GM21619 (cell line): ENCODE results near the gene C3orf20.
"Not testable (repeated sequence)": the region's sequence is repeated elsewhere in the genome, so short reads cannot be mapped to it uniquely, and the experiment has no call there.

Source experiments
- ATAC-seq: cut with Tn5 transposase; IDR thresholded peaks from one replicate; pipeline ENCODE4 v1.9.1; 2021; ENCODE audit not compliant: unreplicated experiment

C3orf20 gene

DNA sequence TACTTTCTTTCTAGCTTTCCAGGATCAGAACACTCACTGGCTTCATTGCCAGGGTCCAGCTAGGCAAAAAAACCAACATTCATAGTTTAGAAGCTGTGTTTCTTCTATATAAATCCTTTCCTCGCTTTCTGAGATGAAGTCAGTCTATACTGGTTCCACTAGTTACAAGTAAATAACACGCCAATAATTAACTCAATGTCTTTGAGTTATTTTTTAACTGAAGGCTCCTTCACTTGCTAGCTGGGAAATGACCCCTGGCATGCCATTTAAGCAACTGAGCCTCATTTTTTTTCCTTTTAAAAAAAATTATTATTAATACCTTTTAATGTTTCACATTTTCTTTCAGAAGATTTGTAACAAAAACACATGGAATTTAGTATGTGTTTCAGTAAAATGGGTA lies 25.5 kb upstream of the C3orf20 start:
- no peak for ATAC-seq

DNA sequence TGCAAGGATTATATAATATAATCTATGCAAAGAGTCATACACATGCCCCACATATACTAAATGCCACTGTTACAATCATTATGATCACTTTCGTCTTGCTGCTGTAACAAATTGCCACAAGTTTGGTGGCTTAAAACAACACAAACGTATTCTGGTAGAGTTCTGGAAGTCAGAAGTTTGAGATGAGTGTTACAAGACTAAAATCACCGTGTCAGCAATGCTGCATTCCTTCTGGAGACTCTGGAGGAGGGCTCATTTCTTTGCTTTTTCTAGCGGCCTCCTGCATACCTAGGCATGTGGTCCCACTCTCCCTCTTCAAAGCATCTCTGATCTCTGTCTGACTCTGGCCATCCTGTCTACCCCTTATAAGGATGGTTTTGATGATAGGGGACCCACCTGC lies 24.7 kb upstream of the C3orf20 start:
- no peak for ATAC-seq

DNA sequence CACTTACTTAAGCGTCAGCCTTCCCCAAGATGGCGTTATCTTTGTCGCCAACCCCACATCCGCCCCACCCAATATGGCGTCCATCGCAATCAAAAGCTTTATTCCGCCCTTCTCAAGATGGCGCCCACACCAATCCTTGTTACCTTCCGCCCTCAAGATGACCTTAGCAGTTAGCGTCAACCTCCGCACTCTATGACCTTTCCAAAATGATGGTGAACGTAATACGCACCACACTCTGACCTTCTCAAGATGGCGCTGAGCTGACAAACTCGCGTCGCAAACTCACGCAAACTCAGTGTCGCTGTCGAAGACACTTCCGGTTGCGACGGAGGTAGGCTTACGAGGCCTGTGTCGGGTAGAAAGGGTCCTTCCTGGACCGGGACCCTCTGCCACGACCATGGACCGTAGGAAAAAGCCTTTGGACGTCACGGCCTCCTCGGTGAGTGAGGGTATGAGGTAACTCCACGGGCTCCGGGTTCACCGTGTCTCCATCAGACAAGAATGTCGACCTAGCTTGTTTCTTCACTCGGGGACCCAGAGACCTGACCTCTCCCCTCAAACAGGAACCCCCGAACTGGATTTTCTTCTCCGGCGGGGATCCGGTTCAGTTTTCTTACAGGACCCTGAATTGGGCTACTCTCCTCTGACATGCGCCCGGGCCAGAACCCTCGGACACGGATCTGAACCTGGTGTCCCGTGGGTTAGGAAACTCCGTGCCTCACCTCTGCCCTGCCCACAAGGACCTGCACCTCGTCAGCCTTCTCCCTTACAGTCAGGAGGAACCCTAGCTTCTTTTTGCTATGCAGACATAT lies 23.3 kb upstream of the C3orf20 start, which contains the start of gene CCDC174:
Gene CCDC174 (plus strand): TSS at position 323 of the 812 bp plus-strand sequence. CDS start 75 bp downstream, at position 398.
- ATAC-seq = peak; percentile 98

DNA sequence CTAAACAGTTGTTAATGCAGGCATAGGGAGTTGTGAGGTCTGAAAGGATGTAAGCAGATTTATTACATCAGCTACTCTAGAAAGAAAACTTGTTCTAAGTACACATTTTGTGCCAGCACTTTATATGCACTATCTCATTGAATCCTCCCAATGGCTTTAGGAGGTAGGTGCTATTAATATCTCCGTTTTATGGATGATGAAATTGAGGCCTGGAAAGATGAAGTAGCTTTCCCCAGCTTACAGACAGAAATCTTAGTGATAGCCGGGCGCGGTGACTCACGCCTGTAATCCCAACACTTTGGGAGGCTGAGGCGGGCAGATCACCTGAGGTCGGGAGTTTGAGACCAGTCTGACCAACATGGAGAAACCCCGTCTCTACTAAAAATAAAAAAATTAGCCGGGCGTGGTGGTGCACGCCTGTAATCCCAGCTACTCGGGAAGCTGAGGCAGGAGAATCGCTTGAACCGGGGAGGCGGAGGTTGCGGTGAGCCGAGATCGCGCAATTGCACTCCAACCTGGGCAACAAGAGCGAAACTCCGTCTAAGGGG lies 22.5 kb upstream of the C3orf20 start:
- not testable (repeated sequence) for ATAC-seq

DNA sequence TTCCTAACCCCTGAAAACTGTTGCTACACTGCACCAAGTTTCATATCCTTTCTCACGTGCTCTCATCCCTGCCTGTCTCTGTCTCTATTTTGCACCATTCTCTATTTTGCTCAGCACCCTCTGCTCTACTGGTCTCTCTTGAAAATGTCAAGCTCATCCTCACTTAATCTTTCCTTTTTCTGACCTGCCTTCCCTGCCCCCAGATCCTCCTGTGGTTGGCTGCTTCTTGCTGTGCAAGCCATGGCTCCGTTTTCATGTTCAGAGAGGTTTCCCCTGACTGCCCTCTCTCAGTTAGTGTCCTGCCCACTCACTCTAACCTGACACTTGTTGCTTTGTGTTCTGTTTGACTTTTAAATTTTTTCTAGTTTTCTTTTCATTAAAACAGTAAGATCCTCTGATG lies 17.4 kb upstream of the C3orf20 start:
- no peak for ATAC-seq

DNA sequence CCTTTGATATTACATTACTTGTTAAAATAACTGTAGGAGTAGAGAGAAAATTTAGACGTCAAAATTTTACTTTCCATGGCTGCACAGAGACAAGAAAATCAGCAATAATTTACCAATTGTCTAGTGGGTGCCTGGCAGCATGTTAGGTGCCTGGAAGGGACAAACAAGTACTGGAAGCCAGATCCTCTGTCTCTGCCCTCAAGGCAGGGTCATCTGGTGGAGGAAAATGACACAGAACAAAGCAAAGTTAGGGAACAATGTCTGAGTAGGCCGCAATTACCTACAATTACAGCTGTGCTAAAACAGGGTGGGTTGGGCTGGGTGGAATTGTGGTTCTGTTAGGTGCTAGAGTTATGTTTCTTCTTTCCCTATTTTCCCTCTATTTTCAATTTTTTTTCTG lies 16.0 kb upstream of the C3orf20 start:
- no peak for ATAC-seq

DNA sequence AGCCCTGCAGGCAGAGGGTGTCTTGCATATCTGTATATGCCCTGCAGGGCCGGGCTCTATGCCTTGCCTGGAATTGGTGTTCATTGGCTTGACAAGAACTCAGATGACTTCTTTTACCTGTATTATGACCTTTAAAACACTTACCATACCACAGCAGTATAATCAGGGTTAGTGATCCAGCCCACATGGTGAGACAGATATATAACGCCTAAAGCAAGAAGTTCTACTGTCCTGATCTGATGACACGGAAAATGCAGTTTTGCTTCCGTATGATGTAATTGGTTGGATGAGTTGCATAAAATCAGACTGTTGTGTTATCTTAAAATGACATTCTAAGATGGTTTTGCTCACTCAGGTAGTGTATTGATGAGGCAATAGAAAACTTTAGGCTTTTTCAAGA lies 14.0 kb upstream of the C3orf20 start:
- ATAC-seq = no peak

DNA sequence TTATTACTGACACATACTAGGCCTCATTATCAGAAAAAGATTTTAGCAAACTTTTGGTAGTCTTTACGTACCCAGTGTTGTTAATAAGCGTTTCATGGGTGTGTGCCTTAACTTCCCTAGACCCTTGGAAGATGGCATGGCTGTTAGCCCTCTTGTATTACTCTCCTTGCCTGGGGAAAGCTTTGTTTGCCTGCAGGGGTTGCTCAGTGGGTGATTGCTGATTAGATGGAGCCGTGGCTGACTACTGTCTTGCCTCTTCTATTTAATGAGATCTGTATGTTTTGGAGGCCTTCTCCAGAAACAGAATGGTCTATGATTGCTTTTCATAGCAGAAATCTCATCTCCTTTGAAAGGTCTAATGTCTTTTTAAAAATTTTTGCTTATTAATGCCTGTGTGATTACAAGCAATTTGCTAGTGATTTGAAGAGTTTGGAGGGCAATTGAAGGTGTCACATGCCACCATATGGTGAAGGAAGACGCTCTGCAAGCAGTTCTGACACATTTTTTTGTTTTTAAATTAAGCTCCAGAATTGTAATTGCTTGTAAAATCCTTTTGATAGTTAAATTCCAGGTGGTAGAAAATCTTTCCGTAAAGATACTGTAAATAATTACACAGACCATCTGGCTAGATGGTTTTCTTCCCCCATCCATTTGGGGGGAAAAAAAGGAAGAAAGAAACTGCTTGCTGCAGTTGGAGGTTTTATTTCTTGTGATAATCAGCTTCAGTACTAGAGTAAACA lies 11.4 kb upstream of the C3orf20 start:
- ATAC-seq = no peak

DNA sequence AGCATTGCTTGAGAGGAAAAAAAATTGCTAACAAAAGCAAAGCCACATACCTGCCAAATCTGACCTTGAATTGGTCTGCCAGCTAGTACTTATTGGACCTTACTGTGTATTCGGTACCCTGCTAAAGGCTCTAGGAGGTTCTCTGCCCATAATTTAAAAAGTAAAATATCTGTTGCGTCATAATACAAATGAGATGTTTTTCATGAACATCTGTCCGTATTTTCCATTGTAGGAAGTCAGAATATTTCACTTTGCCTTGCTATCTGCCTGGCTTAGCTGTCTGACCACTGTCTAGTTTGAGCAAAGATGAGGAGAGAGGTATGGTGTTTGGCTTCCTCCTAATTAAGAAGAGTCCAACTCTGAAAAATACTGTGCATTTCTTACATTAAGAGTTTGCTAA lies 10.8 kb upstream of the C3orf20 start:
- ATAC-seq = no peak

DNA sequence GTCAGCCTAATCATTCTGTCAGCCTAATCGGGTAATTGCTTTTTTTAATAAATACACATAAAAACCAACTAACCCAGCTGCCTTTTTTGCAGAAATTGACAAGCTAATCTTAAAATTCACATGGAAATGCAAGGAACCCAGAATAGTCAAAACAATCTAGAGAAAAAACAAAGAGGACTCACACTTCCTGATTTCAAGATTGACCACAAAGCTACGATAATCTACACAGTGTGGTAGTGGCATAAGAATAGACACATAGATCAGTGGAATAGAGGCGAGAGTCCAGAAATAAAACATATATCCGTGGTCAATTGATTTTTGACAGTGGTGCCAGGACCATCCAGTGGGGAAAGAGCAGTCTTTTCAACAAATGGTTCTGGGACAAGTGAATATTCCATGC lies 2.4 kb upstream of the C3orf20 start:
- no peak for ATAC-seq

DNA sequence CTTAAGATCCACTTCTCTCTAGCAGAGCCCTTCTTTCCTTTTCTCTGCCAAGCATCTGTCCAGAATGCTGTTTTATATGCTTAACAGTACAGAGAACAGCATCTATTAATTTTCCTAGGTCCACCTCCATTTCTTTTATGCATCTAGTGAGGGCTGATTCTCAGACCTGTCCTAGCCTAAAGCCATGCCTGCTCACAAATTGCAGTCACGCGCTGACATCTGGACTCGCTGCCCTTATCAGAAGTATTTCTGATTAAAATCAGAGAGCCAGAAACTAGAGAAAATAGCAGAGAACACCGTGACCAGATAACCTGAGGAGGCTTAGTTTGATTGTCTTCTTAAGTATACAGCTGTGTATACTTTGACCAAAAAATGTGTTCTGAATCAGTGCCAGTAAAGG lies 1.9 kb downstream of the C3orf20 start:
- ATAC-seq = no peak

DNA sequence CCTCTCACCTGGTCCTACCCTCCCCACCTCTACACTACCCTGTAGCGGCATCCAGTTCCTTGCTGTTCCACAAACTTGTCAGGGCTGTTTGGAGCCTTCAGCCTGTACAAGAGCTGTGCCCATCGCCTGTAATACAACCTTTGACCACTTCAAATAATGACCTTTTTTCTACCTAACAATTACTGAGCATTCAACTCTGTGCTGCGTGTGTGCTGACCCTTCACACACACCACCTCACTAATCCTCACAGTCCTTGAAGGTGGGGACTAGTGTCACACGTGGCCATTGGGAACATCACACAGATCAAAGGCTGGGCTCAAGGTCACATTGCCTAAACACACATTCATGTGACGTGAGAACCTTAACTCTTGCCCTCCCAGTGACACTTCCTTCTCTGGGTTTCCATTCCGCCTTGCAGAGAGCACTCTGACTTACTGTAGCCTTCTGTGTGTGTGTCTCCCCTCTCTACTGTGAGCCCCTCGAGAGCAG lies 3.1 kb downstream of the C3orf20 start:
- no peak for ATAC-seq

DNA sequence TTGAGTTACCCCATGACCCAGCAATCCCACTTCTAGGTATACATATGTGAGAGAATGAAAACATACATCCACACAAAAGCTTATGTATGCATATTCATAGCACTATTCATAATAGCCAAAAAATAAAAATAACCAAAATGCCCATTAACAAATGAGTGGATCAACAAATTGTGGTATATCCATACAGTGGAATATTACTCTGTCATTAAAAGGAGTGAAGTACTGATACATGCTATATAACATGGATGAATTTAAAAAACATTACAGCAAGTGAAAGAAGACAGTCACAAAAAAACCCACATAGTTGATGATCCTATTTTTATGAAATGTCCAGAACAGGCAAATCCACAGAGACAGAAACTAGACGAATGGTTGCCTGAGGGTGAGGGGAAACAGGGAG lies 5.2 kb downstream of the C3orf20 start:
- ATAC-seq = no peak

DNA sequence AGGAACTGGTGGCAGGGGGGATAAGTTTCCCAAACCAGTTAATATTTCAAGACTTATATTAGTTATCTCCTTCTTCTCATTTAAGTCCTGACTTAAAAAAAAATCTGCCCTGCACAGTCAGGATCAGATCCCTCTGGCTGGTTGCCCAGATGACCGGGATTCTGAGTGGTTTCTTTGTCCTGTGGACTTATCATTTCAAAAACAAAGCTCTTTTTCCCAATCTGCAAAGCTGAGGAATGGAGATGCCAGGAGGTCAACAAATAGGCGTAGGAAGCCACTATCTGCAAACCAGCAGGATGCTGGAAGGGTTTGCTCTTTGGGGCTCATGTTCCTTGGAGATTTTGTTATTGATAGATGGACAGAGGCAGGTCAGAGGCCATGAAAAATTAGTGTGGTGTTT lies 5.8 kb downstream of the C3orf20 start:
- ATAC-seq = no peak

DNA sequence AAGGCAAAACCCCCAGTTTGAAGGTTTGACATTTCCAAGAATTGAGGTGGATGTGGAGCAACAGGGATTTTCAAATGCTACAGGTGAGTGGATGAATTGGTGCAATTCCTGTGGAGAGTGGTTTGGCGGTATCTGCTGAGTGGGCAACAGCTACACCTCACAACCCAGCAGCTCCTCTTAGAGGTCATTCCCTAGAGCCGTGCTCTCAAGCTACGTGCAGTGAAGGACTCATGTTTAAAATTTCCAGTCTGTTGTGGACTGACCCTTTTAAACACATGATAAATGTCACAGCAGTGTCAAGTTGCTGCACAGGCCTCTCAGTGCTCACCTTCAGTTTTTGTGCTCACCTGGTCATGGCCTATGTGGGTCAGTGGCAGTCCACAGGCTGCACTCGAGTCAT lies 9.5 kb downstream of the C3orf20 start:
- ATAC-seq = no peak

DNA sequence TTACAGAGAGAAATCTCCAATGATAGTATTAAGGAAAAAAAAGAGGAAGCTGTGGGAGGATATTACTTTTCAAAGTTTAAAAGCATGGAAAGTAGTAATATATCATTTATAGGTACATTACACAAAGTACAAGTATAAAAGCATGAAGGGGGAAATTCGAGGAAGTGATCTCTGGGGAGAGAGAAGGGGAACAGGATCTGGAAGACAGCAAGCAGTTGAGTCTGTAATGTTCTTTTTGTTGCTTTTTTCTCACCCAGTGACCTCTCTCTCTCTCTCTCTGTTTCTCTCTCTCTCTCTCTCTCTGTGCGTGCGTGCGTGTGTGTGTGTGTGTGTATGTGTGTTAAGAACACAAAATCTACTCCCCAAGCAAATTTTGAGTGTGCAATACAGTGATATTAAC lies 10.2 kb downstream of the C3orf20 start:
- ATAC-seq = no peak

DNA sequence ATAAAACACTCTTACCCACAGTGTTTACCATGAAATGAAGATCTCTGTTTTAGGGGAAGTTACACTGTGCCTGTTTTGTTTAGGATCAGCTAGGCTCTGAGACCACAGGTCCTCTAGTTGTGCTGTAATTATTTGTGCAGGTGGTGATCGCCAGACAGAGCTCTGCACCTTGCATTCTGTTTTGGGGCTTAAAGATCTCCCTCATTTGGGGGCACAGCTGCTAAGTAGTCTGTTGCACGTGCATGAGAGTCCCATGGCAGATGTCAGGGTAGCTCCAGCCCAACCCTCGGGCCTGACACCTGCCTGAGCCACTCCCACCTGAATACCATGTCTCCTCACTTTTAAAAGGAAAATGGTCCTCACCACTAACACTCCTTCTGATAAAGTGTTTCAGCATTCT lies 12.4 kb downstream of the C3orf20 start:
- ATAC-seq = no peak

DNA sequence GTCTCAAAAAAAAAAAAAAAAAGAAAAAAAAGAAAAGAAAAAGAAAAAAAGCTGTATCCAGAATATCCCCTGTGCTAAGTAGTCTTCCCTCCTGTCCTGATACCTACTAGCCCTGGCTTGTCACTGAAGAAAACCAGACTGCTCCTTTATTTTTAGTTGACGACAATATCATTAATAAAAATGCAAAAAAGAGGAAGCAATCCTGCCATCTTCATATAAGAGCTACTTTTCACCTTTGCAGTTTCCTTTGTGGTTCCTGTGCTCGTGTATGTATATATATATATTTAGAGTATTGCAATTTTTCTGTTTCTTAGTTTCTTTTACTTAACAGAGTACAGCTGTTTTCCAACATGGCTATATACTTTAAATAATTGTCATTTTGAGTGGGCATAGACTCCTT lies 13.6 kb downstream of the C3orf20 start:
- ATAC-seq = peak; percentile 45

DNA sequence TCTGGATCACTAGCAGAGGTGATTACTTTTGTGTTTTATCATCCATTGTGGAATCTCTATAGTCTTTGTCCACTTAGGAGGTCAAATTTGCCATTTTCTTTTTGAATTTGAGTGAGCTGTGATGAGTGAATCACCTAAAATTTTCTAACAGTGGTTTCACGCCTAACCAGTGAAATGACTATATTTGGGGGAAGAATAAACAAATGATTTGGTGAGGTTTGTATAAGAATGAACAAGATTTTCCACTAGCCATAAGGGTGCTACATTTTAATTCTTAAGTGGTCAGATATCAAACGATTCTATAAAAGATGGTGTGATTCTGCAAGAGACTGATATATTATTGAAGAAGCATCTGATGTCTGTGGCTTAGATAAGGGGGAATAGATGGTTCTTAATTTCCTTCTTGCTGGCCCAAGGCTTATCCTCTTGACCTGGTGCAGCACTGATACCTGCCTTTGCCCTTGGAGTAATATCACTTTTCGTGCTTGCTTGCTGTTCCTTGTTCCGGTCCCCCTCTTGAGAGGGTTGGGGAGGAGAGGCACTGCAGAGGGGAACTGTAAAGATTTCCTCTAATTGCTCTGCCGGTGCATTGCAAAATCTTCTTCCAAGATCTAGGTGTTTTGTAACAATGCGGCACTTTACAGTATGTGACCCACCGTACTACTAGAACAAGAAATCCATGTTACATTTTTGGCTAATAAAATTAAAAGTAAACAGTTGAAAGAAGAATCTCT lies 14.5 kb downstream of the C3orf20 start:
- peak; percentile 41 for ATAC-seq

DNA sequence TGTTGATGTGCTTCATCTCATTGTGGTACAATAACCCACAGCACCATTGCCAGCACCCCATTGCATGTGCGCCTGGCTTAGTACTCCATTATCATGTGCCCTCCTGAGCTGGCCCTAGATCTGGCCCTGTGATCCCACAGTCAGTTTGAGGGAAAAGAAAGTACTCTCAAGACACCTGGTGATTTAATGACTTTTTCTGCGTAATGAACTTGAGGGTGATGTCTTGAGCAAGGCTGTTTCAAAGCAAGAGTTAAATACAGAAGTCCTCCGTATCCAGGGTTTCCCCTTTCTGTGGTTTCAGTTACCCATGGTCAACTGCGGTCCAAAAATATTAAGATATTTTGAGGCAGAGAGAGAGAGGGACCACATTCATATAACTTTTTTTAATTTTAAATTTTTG lies 16.3 kb downstream of the C3orf20 start:
- peak; percentile 39 for ATAC-seq

DNA sequence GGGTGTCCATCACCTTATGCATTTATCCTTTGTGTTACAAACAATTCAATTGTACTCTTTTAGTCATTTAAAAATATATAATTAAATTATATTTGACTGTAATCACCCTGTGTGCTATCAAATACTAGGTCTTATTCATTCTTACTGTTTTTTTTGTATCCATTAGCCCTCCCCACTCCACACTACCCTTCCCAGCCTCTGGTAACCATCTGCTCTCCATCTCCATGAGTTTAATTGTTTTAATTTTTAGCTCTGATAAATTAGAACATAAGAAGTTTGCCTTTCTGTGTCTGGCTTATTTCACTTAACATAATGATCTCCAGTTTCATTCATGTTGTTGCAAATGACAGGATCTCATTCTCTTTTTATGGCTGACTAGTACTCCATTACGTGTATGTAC lies 16.8 kb downstream of the C3orf20 start:
- ATAC-seq = no peak
